K562 (cell line): ENCODE measurements around the gene DDX55. TPM values are rescaled to one million over a fixed set of nuclear protein-coding genes. Genes with fewer than 3 reads are reported as not detected.
A peak's percentile ranks its signal among the peaks of the same experiment; 100 is the strongest.

Experiments
- ATAC-seq: fragments of 200-7000 bp; cut with Tn5 transposase; 3 replicates; pipeline ENCODE4 v1.9.1; 2020; ENCODE audit warnings: moderate library complexity
- BruUV-seq: library from RNA; stranded (reverse); fragments of 400-500 nt; replicated peaks from 2 replicates; lab custom pipeline; 2021; lab: Mats Ljungman, UMichigan
- CTCF ChIA-PET: fragments of 300-600 bp; formaldehyde crosslinking; extraction: SDS; loops from one replicate; lab custom pipeline; 2021; ENCODE audit warnings: low intra/inter-chr PET ratio; lab: Yijun Ruan, JAX
- POLR2A ChIA-PET: fragments of 300-600, 350-650 bp; sonication (Branson Sonifier 250); formaldehyde crosslinking; extraction: SDS; loops from one replicate; lab custom pipeline; 2021; ENCODE audit warnings: antibody characterized with exemption, inconsistent platforms; lab: Yijun Ruan, JAX
- DNase-seq, 4 experiments: peaks; one replicate each; pipeline versions ENCODE4 v3.0.0 to v3.0.0-alpha.2; 2011 to 2018; ENCODE audit warnings: low spot score in 3 of 4, mixed read lengths in 3 of 4; ENCODE audit errors: extremely low read depth in 1 of 4
- FAIRE-seq: peaks from 2 replicates; lab custom pipeline; 2011; peaks lifted over from hg19 to GRCh38; lab: Jason Lieb, UNC
- H2AFZ ChIP-seq: 2 replicates; pipeline ENCODE4 v1.6.0; 2011; ENCODE audit warnings: low read depth, low read length, control low read depth, inconsistent platforms
- H3K27ac ChIP-seq: fragments of 200-600 bp; 3 replicates; pipeline ENCODE4 v1.8.0; 2011; ENCODE audit warnings: low read depth, mild to moderate bottlenecking, control low read depth, inconsistent platforms, low read length, moderate library complexity, mixed read lengths; ENCODE audit errors: extremely low read depth
- H3K27me3 ChIP-seq, 2 experiments: fragments of 300-600 bp in 1 of 2; 2 replicates in 1 of 2; 3 replicates in 1 of 2; pipeline versions ENCODE4 v1.6.0 to v1.8.0; 2011; ENCODE audit warnings: inconsistent platforms in 2 of 2, low read length in 2 of 2, mild to moderate bottlenecking in 1 of 2, mixed read lengths in 1 of 2, moderate library complexity in 1 of 2; ENCODE audit not compliant: control insufficient read depth in 2 of 2, insufficient read depth in 2 of 2
- H3K36me3 ChIP-seq: fragments of 300-600 bp; 3 replicates; pipeline ENCODE4 v1.8.0; 2011; ENCODE audit warnings: mild to moderate bottlenecking, low read length, inconsistent platforms; ENCODE audit not compliant: control insufficient read depth, insufficient read depth
- H3K4me1 ChIP-seq, 2 experiments: fragments of 200-600 bp in 1 of 2; replicated peaks in 1 of 2; 2 replicates in 1 of 2; 3 replicates in 1 of 2; pipeline versions ENCODE4 v1.5.1 to v1.8.0; 2011; ENCODE audit warnings: inconsistent platforms in 2 of 2, low read length in 2 of 2, mild to moderate bottlenecking in 1 of 2, mixed read lengths in 1 of 2, moderate library complexity in 1 of 2; ENCODE audit not compliant: control insufficient read depth in 2 of 2, insufficient read depth in 2 of 2
- H3K4me2 ChIP-seq: 2 replicates; pipeline ENCODE4 v1.6.1; 2011; ENCODE audit warnings: low read length, control low read depth, inconsistent platforms, mixed read lengths; ENCODE audit not compliant: insufficient read depth
- H3K4me3 ChIP-seq: fragments of 200-600 bp; sonication (generic), shearing (Covaris generic); 2 replicates; pipeline ENCODE4 v1.5.1; 2016; ENCODE audit warnings: control low read depth, inconsistent platforms
- H3K79me2 ChIP-seq: fragments of 200-600 bp; 3 replicates; pipeline ENCODE4 v1.8.0; 2011; ENCODE audit warnings: low read length, inconsistent platforms; ENCODE audit not compliant: control insufficient read depth, insufficient read depth
- H3K9ac ChIP-seq, 2 experiments: 2 replicates each; pipeline versions ENCODE4 v1.6.0 to v1.6.1; 2011; ENCODE audit warnings: low read depth in 2 of 2, low read length in 2 of 2, control low read depth in 1 of 2, inconsistent platforms in 1 of 2, mild to moderate bottlenecking in 1 of 2, mixed read lengths in 1 of 2; ENCODE audit not compliant: insufficient read depth in 1 of 2
- H3K9me1 ChIP-seq: one replicate; pipeline ENCODE4 v1.6.0; 2011; ENCODE audit warnings: inconsistent platforms, mild to moderate bottlenecking, low read length, moderate library complexity; ENCODE audit not compliant: control insufficient read depth, insufficient read depth
- H3K9me3 ChIP-seq: replicated peaks from 2 replicates; pipeline ENCODE4 v1.5.1; 2011; ENCODE audit warnings: low read depth, low read length, inconsistent platforms; ENCODE audit not compliant: control insufficient read depth, insufficient read depth
- H4K20me1 ChIP-seq: replicated peaks from 2 replicates; pipeline ENCODE4 v1.6.1; 2011; ENCODE audit warnings: low read length, inconsistent platforms, mixed read lengths; ENCODE audit not compliant: control insufficient read depth, insufficient read depth
- ARHGAP35 ChIP-seq: fragments of 450-650 bp; IDR thresholded peaks from 2 replicates; pipeline ENCODE4 v1.6.1; 2018; ENCODE audit not compliant: partially characterized antibody
- CHD7 ChIP-seq: fragments of 200-600 bp; sonication (generic); IDR thresholded peaks from one replicate; pipeline ENCODE4 v1.6.1; 2012; ENCODE audit warnings: mild to moderate bottlenecking, low read depth, low read length, inconsistent platforms
- CREB1 ChIP-seq, 2 experiments: sonication (generic) in 1 of 2; formaldehyde crosslinking in 1 of 2; IDR thresholded peaks; 2 replicates each; pipeline versions ENCODE4 v1.6.1 to v1.8.0; 2012 to 2022; ENCODE audit warnings: inconsistent platforms in 1 of 2, mild to moderate bottlenecking in 1 of 2, missing genetic modification reagents in 1 of 2, moderate library complexity in 1 of 2
- HDGF ChIP-seq: fragments of 450-650 bp; IDR thresholded peaks from 2 replicates; pipeline ENCODE4 v1.6.1; 2016
- HMGN3 ChIP-seq: IDR thresholded peaks from 2 replicates; pipeline ENCODE4 v1.6.1; 2011; ENCODE audit warnings: borderline replicate concordance, low read depth, mild to moderate bottlenecking, mixed read lengths, low read length; ENCODE audit not compliant: insufficient read length; ENCODE audit errors: extremely low read depth
- NRF1 ChIP-seq, 2 experiments: fragments of 450-650 bp; IDR thresholded peaks in 1 of 2; conservative IDR thresholded peaks in 1 of 2; 2 replicates each; pipeline ENCODE4 v1.6.1; 2014; ENCODE audit warnings: mild to moderate bottlenecking in 2 of 2
- POLR2A ChIP-seq: fragments of 450-650 bp; conservative IDR thresholded peaks from 2 replicates; pipeline ENCODE4 v1.6.1; 2016
- POLR2AphosphoS5 ChIP-seq: IDR thresholded peaks from 2 replicates; pipeline ENCODE4 v1.6.1; 2011; ENCODE audit warnings: mild to moderate bottlenecking, low read depth, low read length, moderate library complexity; ENCODE audit not compliant: control insufficient read depth, insufficient read depth
- SUPT5H ChIP-seq: fragments of 450-650 bp; IDR thresholded peaks from 2 replicates; pipeline ENCODE4 v1.6.1; 2016
- ZNF75A ChIP-seq: fragments of 450-650 bp; formaldehyde crosslinking; IDR thresholded peaks from 2 replicates; pipeline ENCODE4 v1.4.0; 2020; ENCODE audit warnings: mild to moderate bottlenecking
- WGBS: fragments of 100-300 bp; shearing (Covaris generic); methylation state at CpG from one replicate; pipeline ENCODE4 v1.1.6; 2016; ENCODE audit warnings: low coverage, mixed read lengths; ENCODE audit not compliant: insufficient coverage; ENCODE audit errors: missing lambda C conversion rate; 5-methylcytosine and 5-hydroxymethylcytosine counted together
- in situ Hi-C: fragments of 300-500 bp; cut with MboI; formaldehyde crosslinking; loops from 4 replicates; pipeline ENCODE4 v1.15.0; 2018; ENCODE audit warnings: inconsistent platforms, mixed read lengths
- intact Hi-C: fragments of 100-400 bp; cut with micrococcal nuclease; formaldehyde crosslinking; loops from 2 replicates; pipeline ENCODE4 v1.14.2; 2022
- polyA plus RNA-seq, 8 experiments: library from polyadenylated mRNA; depleted of rRNA in 4 of 8; stranded (reverse) in 5 of 8; unstranded in 3 of 8; fragments of >200 nt; fragmentation: Nextera tagmentation in 2 of 8; fragmentation: Illumina TruSeq in 1 of 8; extraction: Ambion mirVana in 2 of 8; extraction: Trizol in 1 of 8; gene quantifications; 2 replicates each; pipeline versions ENCODE4 v1.2.1 to v1.2.3, GENCODE V29; 2011 to 2014; ENCODE audit warnings: inconsistent platforms in 1 of 8, missing spikeins in 1 of 8
- total RNA-seq, 7 experiments: library from RNA; depleted of rRNA in 6 of 7; stranded (reverse); fragments of >200 nt in 6 of 7; fragmentation: Illumina TruSeq in 2 of 7; extraction: Trizol in 2 of 7; gene quantifications; 2 replicates each; pipeline versions ENCODE4 v1.2.1 to v1.2.3, GENCODE V29; 2011 to 2021; ENCODE audit warnings: low replicate concordance in 1 of 7

DDX55 gene
- total and polyA plus RNA-seq, 9 of the 15 experiments (the other 6 are each of a cell fraction or from before 2014, with no cell fraction given) = 10.6 to 71.0 (median 60.9) TPM

DNA sequence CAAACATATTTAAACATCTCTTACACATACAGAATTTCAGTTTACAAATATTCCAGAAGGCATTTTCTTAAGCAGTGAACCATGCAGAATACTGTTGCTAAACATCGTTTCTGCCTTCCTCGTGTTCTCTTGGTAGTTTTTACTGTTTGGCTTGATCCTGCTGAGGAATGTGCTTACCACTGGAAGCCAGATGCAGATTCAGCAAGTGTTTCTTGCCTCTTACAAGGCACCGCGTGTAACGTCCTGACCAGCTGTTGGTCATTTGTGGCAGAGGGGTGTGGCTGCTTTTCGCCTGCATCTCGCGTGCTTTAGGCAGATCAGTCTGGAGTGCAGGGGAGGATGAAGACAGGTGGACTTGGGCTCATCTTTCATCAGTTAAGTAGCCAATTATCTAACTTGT, 19.2 kb downstream of the DDX55 start:
- H3K4me3 ChIP-seq = no peak overlapping the region
- no peaks in the 10 kb centered on the region for H3K9me1 ChIP-seq
- DNase-seq (no peak), FAIRE-seq (no peak), ATAC-seq (no peak)
- in situ Hi-C loops = no loop called here
- H3K4me1 ChIP-seq = no peaks in the 10 kb centered on the region
- no peak overlapping the region for H3K9ac ChIP-seq
- H2AFZ ChIP-seq = no peak overlapping the region
- H3K9me3 ChIP-seq = no peaks in the 10 kb centered on the region
- 0 out of 2 replicates have a peak, but pooled peaks cover 3% of the 10 kb centered on the region for H4K20me1 ChIP-seq
- CTCF ChIA-PET = no interaction called here
- no peaks in the 10 kb centered on the region for H3K79me2 ChIP-seq
- POLR2A ChIA-PET = interaction anchor here (1.5 to 1.9 kb wide), 2 partner anchors 8 to 10 kb away, joined by 3 to 5 read pairs; no protein-coding TSS in a partner anchor
- no peak overlapping the region for H3K4me2 ChIP-seq
- TF ChIP-seq ARHGAP35 = no peak
- 0 out of 2 replicates have a peak, but pooled peaks have one; percentile 39 for TF ChIP-seq SUPT5H
- no peak for TF ChIP-seq ZNF75A (CRISPR knock-in tag)
- peak; percentile 3; the same call in 1 of the 2 replicates for TF ChIP-seq POLR2AphosphoS5
- no peak for TF ChIP-seq NRF1 (conservative IDR thresholded peaks at IDR 0.05 in 1 of 2, IDR thresholded peaks at IDR 0.05 in 1 of 2)
- TF ChIP-seq CHD7 = peak; percentile 34
- no peak for TF ChIP-seq HDGF
- TF ChIP-seq POLR2A = peak; percentile 62
- TF ChIP-seq HMGN3 = no peak
- no peak for TF ChIP-seq CREB1 (IDR thresholded peaks at IDR 0.05)
- TF ChIP-seq CREB1 (CRISPR knock-in tag; IDR thresholded peaks at IDR 0.05) = no peak
- H3K36me3 ChIP-seq = peaks cover 90% of the 10 kb centered on the region
- no peaks in the 10 kb centered on the region for H3K27me3 ChIP-seq
- WGBS = 82% methylated on average over 8 of the region's 8 CpGs
- BruUV-seq = TSS peak; percentile 60
- intact Hi-C loops = no loop called here
- no peak overlapping the region for H3K27ac ChIP-seq
